Neuronal stem cell (in vitro differentiated cells): ENCODE results near the gene CAMTA1.
A peak's percentile ranks its signal among the peaks of the same experiment; 100 is the strongest.

Source experiments
- DNase-seq: peaks from one replicate; pipeline ENCODE4 v3.0.0-alpha.2; 2013; ENCODE audit warnings: low spot score
- H2AFZ ChIP-seq: one replicate; pipeline ENCODE4 v1.6.1; 2013; ENCODE audit warnings: mild to moderate bottlenecking, low read length, inconsistent platforms
- H2AK5ac ChIP-seq: 2 replicates; pipeline ENCODE4 v1.6.1; 2013; ENCODE audit warnings: low read depth, mild to moderate bottlenecking, inconsistent platforms, low read length, moderate library complexity, mixed read lengths
- H2BK120ac ChIP-seq: 2 replicates; pipeline ENCODE4 v1.6.1; 2013; ENCODE audit warnings: low read depth, mild to moderate bottlenecking, inconsistent platforms, low read length, moderate library complexity, mixed read lengths
- H2BK12ac ChIP-seq: one replicate; pipeline ENCODE4 v1.6.1; 2013; ENCODE audit warnings: low read length, inconsistent platforms
- H2BK15ac ChIP-seq: 2 replicates; pipeline ENCODE4 v1.6.1; 2013; ENCODE audit warnings: mild to moderate bottlenecking, low read length, inconsistent platforms, mixed read lengths
- H2BK5ac ChIP-seq: one replicate; pipeline ENCODE4 v1.6.1; 2013; ENCODE audit warnings: inconsistent platforms, mild to moderate bottlenecking, low read length, moderate library complexity
- H3K14ac ChIP-seq: one replicate; pipeline ENCODE4 v1.6.1; 2013; ENCODE audit warnings: low read length, inconsistent platforms
- H3K18ac ChIP-seq: 2 replicates; pipeline ENCODE4 v1.6.1; 2013; ENCODE audit warnings: low read length, inconsistent platforms
- H3K23ac ChIP-seq: 2 replicates; pipeline ENCODE4 v1.6.1; 2013; ENCODE audit warnings: low read depth, mild to moderate bottlenecking, mixed read lengths, low read length, inconsistent platforms; ENCODE audit not compliant: poor library complexity
- H3K27ac ChIP-seq: replicated peaks from 3 replicates; pipeline ENCODE4 v1.5.1; 2013; ENCODE audit warnings: low read length, inconsistent platforms
- H3K27me3 ChIP-seq, 3 experiments: 2 replicates each; pipeline ENCODE4 v1.6.1; 2013; ENCODE audit warnings: low read length in 3 of 3, mild to moderate bottlenecking in 2 of 3, inconsistent platforms in 1 of 3, low read depth in 1 of 3, mixed read lengths in 1 of 3, moderate library complexity in 1 of 3; ENCODE audit not compliant: control insufficient read depth in 3 of 3, insufficient read depth in 3 of 3
- H3K36me3 ChIP-seq, 2 donors: replicated peaks in 1 of 2; 2 replicates each; pipeline ENCODE4 v1.6.1; 2013; ENCODE audit warnings: low read length in 2 of 2; ENCODE audit not compliant: control insufficient read depth in 2 of 2, insufficient read depth in 2 of 2
- H3K4ac ChIP-seq: 2 replicates; pipeline ENCODE4 v1.6.1; 2013; ENCODE audit warnings: inconsistent platforms, mild to moderate bottlenecking, low read length, moderate library complexity
- H3K4me1 ChIP-seq, 2 donors: 1 replicate in 1 of 2; 2 replicates in 1 of 2; pipeline ENCODE4 v1.6.1; 2013; ENCODE audit warnings: low read length in 2 of 2, low read depth in 1 of 2; ENCODE audit not compliant: control insufficient read depth in 2 of 2, insufficient read depth in 1 of 2
- H3K4me2 ChIP-seq: one replicate; pipeline ENCODE4 v1.6.1; 2013; ENCODE audit warnings: mild to moderate bottlenecking, low read length, inconsistent platforms; ENCODE audit not compliant: insufficient read depth, poor library complexity, severe bottlenecking
- H3K4me3 ChIP-seq, 2 donors: 2 replicates each; pipeline ENCODE4 v1.5.1; 2013; ENCODE audit warnings: low read length in 2 of 2, mild to moderate bottlenecking in 2 of 2, inconsistent platforms in 1 of 2, moderate library complexity in 1 of 2
- H3K79me1 ChIP-seq: one replicate; pipeline ENCODE4 v1.6.1; 2013; ENCODE audit warnings: low read depth, mild to moderate bottlenecking, inconsistent platforms, low read length, moderate library complexity
- H3K9ac ChIP-seq: one replicate; pipeline ENCODE4 v1.6.1; 2013; ENCODE audit warnings: mild to moderate bottlenecking, low read depth, low read length, inconsistent platforms; ENCODE audit not compliant: poor library complexity
- H3K9me3 ChIP-seq, 2 donors: replicated peaks in 1 of 2; 2 replicates each; pipeline versions ENCODE3 to v1.6.1; 2013; ENCODE audit warnings: low read length in 2 of 2, mild to moderate bottlenecking in 2 of 2, inconsistent platforms in 1 of 2, low read depth in 1 of 2, mixed read lengths in 1 of 2, moderate library complexity in 1 of 2; ENCODE audit not compliant: control insufficient read depth in 2 of 2, insufficient read depth in 1 of 2
- H4K8ac ChIP-seq: one replicate; pipeline ENCODE4 v1.6.1; 2013; ENCODE audit warnings: low read depth, mild to moderate bottlenecking, inconsistent platforms, low read length, moderate library complexity
- H4K91ac ChIP-seq: one replicate; pipeline ENCODE4 v1.6.1; 2013; ENCODE audit warnings: low read length, low read depth, mild to moderate bottlenecking, inconsistent platforms; ENCODE audit not compliant: poor library complexity
- WGBS, 2 donors: extraction: QIAGEN DNeasy Blood & Tissue Kit; methylation state at CpG; one replicate each; pipeline ENCODE4 v1.1.7; 2013; ENCODE audit warnings: missing lambda C conversion rate in 2 of 2, mixed read lengths in 1 of 2; ENCODE audit not compliant: insufficient read length in 2 of 2, insufficient replicate concordance in 1 of 2; ENCODE audit errors: extremely low coverage in 2 of 2; 5-methylcytosine and 5-hydroxymethylcytosine counted together

Gene CAMTA1

GRCh38 chr1:6915999-6916565 lies 130.8 kb downstream of the CAMTA1 start:
- Histone ChIP-seq H4K91ac (no peak overlapping the region), H3K4me1 (peaks cover 6 to 30% of the 10 kb centered on the region in 2 donors), H2BK15ac (no peak overlapping the region), H2AFZ (no peak overlapping the region), H2AK5ac (no peak overlapping the region), H3K9me3 (peaks cover 4 to 12% of the 10 kb centered on the region in 2 donors), H4K8ac (no peak overlapping the region), H3K18ac (peak overlapping the region; percentile 70), H3K14ac (no peak overlapping the region), H2BK5ac (no peak overlapping the region), H3K4me2 (no peak overlapping the region), H3K4me3 (no peak overlapping the region), H3K27me3 (peaks cover 0 to 16% (median 0%) of the 10 kb centered on the region in 3 experiments), H3K9ac (no peak overlapping the region), H3K79me1 (no peaks in the 10 kb centered on the region), H2BK120ac (no peak overlapping the region), H3K4ac (no peak overlapping the region), H3K36me3 (peaks cover 0 to 2% of the 10 kb centered on the region in 2 donors), H3K27ac (no peak overlapping the region), H3K23ac (no peak overlapping the region), H2BK12ac (no peak overlapping the region)
- WGBS, 2 donors: no CpG with 5 or more reads among the region's 17 CpGs
- DNase-seq: no peak

DNA sequence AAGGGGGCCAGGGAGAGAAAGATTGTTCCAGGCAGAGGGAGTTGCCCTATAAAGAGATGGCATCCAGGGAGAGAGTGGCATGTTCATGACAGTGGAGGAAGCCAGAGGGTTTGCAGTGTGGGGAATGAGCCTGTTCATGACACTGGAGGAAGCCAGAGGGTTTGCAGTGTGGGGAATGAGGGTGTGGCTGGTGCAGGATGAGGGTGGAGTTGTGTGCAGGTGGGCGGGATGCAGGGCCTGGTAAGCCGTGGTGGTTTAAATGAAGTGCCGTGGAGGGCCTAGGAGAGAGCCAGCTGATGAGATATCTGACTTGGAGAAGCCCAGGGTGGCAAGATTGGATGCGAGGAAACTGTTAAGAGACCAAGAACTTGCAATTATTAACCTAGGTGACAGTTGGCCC lies 131.8 kb downstream of the CAMTA1 start:
- no peaks in the 10 kb centered on the region for H3K79me1 ChIP-seq
- peaks cover 0 to 13% (median 0%) of the 10 kb centered on the region in 3 experiments for H3K27me3 ChIP-seq
- H3K14ac ChIP-seq: no peak overlapping the region
- H2AK5ac ChIP-seq: no peak overlapping the region
- no peak overlapping the region for H3K23ac ChIP-seq
- peaks cover 3 to 21% of the 10 kb centered on the region in 2 donors for H3K4me1 ChIP-seq
- no peak overlapping the region for H2BK120ac ChIP-seq
- WGBS, 2 donors: no CpG with 5 or more reads among the region's 4 CpGs
- DNase-seq: no peak
- no peak overlapping the region for H4K91ac ChIP-seq
- H2AFZ ChIP-seq: no peak overlapping the region
- peaks cover 4 to 16% of the 10 kb centered on the region in 2 donors for H3K9me3 ChIP-seq
- H2BK15ac ChIP-seq: no peak overlapping the region
- H3K4me3 ChIP-seq: no peak overlapping the region
- H3K4ac ChIP-seq: no peak overlapping the region
- H3K4me2 ChIP-seq: no peak overlapping the region
- H3K36me3 ChIP-seq: peaks cover 0 to 2% of the 10 kb centered on the region in 2 donors
- H2BK5ac ChIP-seq: no peak overlapping the region
- H3K27ac ChIP-seq: no peak overlapping the region
- no peak overlapping the region for H2BK12ac ChIP-seq
- H4K8ac ChIP-seq: no peak overlapping the region
- no peak overlapping the region for H3K18ac ChIP-seq
- peak overlapping the region; percentile 61 for H3K9ac ChIP-seq

DNA sequence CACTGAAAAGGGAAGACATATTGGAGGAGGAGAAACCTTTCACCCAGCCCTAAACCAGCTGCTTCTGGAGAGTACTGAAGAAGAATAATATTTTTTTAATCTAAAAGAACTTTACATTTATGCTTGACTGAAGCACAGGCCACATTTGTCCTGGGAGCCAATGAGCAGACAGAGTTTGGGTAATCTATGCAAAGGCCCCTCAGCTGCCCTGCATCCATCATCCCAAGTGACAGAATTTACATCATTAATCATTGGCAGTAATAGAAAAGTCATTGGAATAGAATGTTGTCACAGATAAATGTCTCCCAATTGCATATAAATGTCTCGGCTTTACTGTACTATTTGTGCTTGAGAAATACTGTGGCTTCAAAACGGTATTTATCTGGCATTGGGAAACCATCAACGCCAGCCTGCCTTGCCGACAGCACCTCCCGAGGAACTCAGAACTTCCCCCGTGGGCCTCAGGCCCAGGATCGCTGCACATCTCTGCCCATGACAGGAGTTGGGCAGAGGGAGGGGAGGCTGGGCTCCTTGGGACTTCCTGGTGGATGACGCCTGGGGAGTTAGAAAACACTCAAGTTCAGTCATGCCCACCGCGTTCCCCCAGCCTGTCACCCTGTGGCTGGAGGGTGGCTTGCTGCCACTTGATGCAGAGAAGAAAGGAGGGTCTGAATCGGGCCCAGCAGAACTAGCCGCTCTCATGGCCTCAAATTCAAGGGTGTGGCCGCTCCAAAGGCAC lies 133.1 kb downstream of the CAMTA1 start:
- H2BK15ac ChIP-seq: no peak overlapping the region
- no peak overlapping the region for H2BK12ac ChIP-seq
- H3K4me3 ChIP-seq: no peak overlapping the region
- H2AFZ ChIP-seq: no peak overlapping the region
- no peak overlapping the region for H3K4me2 ChIP-seq
- H3K9ac ChIP-seq: no peak overlapping the region
- no peaks in the 10 kb centered on the region for H3K79me1 ChIP-seq
- no peak overlapping the region for H3K14ac ChIP-seq
- DNase-seq: no peak
- peaks cover 0 to 13% (median 0%) of the 10 kb centered on the region in 3 experiments for H3K27me3 ChIP-seq
- no CpG with 5 or more reads among the region's 13 CpGs for WGBS, 2 donors
- H3K36me3 ChIP-seq: peaks cover 0 to 2% of the 10 kb centered on the region in 2 donors
- no peak overlapping the region for H3K18ac ChIP-seq
- no peak overlapping the region for H2BK120ac ChIP-seq
- peaks cover 4 to 16% of the 10 kb centered on the region in 2 donors for H3K9me3 ChIP-seq
- no peak overlapping the region for H4K8ac ChIP-seq
- no peak overlapping the region for H4K91ac ChIP-seq
- H3K4me1 ChIP-seq: peaks cover 4 to 10% of the 10 kb centered on the region in 2 donors
- no peak overlapping the region for H3K27ac ChIP-seq
- H2BK5ac ChIP-seq: no peak overlapping the region
- H3K23ac ChIP-seq: peak overlapping the region; percentile 23
- no peak overlapping the region for H2AK5ac ChIP-seq
- H3K4ac ChIP-seq: no peak overlapping the region

DNA sequence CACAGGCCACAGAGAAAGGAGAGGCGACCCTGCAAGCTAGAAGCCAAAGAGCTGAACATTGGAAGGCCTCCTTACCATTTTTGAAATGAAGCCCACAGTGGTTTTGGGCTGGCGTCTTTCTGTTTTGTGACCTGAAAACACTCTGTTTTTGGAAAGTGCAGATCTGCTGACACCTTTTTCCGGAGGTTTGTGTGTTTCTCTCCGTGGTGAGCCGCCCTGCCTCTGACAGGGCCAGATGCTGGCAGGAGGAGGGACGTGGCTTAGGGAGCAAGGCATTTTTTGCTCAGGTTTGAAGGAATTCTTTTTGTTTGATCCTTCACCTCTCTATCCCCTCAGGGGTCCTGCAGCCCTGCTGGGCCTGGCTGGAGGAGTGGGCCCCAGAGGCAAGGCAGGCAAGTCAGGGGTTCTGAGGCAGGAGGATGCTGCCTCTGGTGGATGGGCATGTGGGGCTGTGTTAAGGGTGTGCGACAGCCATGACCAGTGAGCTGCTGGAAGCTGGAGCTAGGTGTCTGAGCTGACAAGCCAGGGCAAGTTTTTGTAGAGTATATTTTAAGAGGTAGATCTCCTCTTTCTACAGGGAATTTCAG lies 133.8 kb downstream of the CAMTA1 start:
- Histone ChIP-seq H3K27ac (no peak overlapping the region), H2AK5ac (no peak overlapping the region), H2BK12ac (no peak overlapping the region), H4K8ac (no peak overlapping the region), H3K27me3 (peaks cover 0 to 13% (median 0%) of the 10 kb centered on the region in 3 experiments), H4K91ac (no peak overlapping the region), H3K79me1 (no peaks in the 10 kb centered on the region), H2BK120ac (no peak overlapping the region), H3K9ac (no peak overlapping the region), H3K4me2 (no peak overlapping the region), H3K18ac (no peak overlapping the region), H2AFZ (no peak overlapping the region), H3K36me3 (peaks cover 0 to 2% of the 10 kb centered on the region in 2 donors), H3K14ac (no peak overlapping the region), H3K4me1 (peaks cover 4 to 15% of the 10 kb centered on the region in 2 donors), H3K4me3 (no peak overlapping the region), H3K4ac (no peak overlapping the region), H2BK5ac (no peak overlapping the region), H3K9me3 (peaks cover 0 to 11% of the 10 kb centered on the region in 2 donors), H2BK15ac (no peak overlapping the region), H3K23ac (peak overlapping the region; percentile 23)
- WGBS, 2 donors: no CpG with 5 or more reads among the region's 7 CpGs
- no peak for DNase-seq
